Measurements from ENCODE around the gene SND1. TPM values are rescaled to one million over a fixed set of nuclear protein-coding genes. Genes with fewer than 3 reads are reported as not detected.

The SND1 gene
- polyA plus RNA-seq, 4 donors, result 142 to 159 (median 148) TPM

DNA sequence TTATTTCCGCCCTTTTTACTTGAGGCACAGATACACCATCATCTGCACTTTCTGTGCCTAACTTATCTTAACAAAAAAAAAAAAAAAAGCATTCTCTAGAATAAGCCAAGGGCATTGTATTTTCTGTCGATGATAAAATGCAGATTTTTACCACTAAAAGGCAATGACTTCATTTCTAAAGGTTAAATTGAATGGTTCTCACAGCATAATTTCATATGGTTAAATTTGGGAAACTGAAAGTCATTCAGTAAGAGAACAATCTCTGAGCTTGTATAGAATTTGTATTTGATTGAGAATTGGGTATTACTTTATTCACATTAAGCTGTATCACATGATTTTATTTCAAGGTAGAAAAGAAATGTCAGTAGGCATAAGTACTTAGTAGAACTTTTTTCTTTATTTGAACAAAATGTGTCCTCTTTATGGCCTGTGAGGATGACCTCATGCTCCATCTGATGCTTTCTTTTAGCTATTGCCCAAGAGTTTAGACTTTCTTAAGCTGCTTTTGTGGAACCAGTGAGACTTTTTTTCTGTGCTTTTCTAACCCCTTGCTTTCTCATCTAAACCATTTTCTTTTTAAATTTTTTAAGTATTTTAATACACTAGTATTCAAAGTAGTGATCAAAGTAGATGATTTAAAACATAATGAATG, 268.9 kb downstream of the SND1 start:
- DNase-seq (ENCODE audit: low read depth in 4 of 4, low spot score in 3 of 4), result no peak

DNA sequence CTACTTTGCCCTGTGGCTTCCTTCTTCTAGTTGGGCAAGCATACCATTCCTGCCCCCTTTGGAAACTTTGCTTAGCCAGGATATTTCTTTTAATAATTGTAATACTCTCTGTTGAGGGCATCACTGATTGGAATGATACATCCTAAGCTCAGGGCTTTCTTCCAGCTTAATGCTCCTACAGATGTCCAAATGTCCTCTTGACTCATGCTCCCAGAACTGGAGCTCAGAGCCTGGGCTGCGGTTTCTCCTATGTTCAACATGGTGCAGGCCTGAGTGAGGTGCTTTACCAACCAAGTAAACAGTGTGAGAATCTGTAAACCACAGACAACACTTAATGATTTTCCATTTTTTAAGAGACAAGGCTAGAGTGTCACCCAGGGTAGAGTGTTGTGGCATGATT, 270.7 kb downstream of the SND1 start:
- DNase-seq (ENCODE audit: low read depth in 4 of 4, low spot score in 3 of 4), result no peak

DNA sequence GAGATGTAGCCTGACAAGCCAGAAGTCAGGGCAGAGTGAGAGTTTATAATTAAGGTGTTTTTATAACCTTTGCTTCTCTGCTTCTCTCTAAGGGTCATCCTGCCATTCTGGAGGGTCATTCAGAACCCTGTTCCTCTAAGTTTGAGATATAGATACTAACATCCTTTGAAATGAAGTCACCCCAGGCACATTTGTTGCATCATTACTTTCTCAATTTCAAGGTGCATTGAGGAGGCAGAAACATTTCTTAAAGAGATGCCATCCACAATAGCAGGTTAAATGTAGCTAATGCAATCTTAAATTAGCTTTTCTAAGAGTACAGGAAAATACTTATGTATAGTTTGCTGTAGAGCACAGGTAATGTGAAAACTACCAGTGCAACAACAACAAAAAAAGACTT, 272.9 kb downstream of the SND1 start:
- DNase-seq (ENCODE audit: low read depth in 4 of 4, low spot score in 3 of 4), result no peak

DNA sequence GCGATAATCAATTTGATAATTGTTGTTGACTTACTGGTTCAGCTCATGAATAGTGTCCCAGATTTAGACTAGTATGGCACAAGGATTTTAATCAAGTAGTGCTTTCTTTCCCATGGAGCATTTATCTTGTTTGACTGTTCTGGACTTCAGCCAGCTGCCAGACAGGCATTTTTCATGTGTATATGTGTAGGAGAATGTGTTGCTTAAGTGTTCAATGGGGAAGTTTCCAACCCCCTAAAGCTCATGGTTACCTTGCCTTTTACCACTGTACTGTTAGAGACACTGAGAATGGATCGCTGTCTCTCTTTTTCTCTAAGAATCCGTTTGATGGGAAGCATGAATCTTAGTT, 275.3 kb downstream of the SND1 start:
- peak in 1 of 4 donors; percentile 20 for DNase-seq (ENCODE audit: low read depth in 4 of 4, low spot score in 3 of 4)

DNA sequence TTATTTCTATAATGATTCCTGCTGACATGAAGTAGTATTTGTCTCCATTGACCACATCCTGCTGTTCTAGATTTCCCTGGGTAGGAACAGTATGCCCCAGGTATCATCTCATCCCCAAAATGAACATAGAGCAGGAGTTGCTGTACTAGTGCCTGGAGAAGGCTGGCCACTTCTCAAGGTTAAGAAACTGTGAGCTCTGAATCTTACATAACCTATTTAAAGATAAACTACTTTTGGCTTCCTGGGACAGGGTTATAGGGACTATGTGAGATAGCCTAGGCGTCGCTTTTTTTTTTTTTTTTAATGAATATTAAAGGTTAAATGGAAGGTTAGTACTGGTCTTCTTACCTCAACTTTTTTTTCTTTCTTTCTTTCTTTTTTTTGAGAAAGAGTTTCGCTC, 276.2 kb downstream of the SND1 start:
- DNase-seq (ENCODE audit: low read depth in 4 of 4, low spot score in 3 of 4), result no peak

DNA sequence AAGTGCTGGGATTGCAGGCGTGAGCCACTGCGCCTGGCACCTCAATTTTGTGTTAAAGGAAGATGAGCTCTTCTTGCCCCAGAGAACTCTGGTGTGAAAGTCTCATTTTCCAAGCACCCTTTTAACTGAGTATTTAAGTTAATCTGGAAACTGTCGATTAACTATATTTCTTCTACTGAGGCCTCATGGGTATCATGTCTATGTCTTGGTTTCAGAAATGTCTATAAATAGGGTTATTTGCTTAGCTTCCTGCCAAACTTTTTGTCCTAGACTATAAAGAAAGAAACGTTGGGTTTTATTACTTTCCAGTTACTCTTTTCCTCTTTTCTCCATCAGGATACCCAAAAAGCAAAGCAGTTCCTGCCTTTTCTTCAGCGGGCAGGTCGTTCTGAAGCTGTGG, 276.9 kb downstream of the SND1 start:
- no peak for DNase-seq (ENCODE audit: low read depth in 4 of 4, low spot score in 3 of 4)

DNA sequence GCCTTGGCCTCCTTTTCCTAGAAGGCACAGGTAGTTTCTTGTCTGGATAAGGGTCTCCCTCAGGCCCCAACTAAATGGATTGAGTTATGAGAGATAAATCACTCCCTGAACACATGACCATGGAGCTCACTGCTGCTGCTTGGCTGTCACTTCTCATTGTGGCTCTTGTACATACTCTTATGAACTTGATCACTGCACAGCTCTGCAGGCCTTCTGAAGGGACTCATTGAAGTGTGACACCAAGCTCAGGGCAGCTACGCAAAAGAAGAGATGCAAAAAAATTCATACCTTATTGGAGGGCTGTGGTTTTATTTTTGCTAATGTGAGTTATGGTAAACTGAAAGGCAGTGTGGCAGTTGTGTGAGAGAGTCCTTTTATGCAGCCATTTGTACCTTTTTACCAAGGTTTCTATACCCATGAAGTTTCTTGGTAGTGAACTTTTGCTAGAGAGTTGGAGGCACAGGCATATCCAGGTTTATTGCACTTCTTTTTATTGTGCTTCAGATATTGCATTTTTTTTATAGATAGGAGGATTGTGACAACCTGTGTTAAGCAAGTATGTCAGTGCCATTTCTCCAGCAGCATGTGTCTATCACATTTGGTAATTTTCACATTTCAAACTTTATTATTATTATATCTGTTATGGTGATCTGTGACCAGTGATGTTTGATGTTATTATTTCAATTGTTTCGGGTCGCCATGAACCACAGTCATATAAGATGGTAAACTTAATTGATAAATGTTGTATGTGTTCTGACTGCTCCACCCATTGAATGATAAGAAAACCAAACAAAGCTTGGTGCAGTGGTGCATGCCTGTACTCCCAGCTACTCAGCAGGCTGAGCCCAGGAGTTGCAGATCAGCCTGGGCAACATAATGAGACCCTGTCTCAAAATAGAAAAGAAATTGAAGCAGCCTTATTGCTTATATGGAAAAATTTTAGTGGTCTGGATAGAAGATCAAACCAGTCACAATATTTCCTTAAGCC, 278.6 kb downstream of the SND1 start:
- no peak for DNase-seq (ENCODE audit: low read depth in 4 of 4, low spot score in 3 of 4)

DNA sequence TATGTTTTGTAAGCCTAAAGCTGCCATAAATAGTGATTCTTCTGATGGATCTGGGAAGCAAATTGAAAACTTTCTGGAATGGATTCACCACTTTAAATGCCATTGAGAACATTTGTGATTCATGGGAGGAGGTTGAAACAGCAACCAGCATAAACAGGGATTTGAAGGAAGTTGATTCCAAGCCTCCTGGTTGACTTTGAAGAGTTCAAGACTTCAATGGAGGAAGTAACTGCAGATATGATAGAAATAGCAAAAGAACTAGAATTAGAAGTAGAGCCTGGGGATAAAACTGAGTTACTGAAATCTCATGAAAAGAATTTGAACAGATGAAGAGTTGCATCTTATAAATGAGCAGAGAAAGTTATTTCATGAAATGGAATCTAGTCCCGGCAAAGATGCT, 280.1 kb downstream of the SND1 start:
- no peak for DNase-seq (ENCODE audit: low read depth in 4 of 4, low spot score in 3 of 4)

DNA sequence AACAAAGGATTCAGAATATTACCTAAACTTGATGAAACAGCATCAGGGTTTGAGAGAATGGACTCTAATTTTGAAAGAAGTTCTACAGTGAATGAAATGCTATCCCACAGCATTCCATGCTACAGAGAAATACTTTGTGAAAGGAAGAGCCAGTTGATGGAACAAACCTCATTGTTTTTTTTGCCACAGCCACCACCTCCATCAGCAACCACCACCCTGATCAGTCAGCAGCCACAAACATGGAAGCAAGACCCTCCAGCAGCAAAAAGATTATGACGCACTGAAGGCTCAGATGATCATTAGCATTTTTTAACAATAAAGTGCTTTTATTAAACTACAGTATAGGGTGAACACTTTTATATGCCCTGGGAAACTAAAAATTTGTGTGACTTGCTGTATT, 280.5 kb downstream of the SND1 start:
- DNase-seq (ENCODE audit: low read depth in 4 of 4, low spot score in 3 of 4), result no peak

DNA sequence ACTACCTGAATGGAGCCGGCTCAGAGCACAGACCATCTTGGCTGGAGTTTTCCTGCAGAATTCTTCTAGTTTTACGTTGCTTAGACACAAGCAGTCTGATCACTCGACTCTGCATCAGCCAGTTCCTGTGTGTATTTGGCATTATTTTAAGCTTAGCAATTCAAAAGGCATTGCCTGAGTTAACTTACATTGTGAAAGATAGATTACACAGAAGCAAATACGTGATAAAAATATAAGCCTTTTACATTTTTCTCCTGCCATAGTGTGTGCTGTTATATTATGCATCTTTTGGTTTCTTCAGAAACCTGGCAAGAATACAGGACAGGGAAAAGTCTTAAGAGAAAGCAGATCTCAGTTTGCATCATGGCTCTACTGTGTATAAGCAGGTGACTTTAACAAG, 281.2 kb downstream of the SND1 start:
- DNase-seq (ENCODE audit: low read depth in 4 of 4, low spot score in 3 of 4), result no peak

DNA sequence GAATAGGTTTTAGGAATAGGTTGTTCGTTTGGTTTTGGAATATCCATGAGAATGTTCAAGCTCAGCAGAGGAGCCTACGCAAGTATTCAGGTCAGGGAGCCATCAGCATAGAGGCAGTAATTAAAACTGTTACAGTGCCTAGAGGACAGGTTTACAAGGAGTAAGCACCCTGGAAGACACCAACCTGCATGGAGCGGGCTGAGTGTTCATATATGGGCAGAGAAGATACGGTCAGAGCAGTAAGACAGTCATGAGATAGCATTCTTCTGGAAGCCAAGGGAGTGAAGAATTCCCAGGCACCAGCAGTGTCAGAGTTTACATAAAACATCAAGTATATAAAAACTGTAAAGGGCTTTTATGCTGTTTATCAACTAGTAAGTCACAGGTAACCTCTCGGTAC, 282.7 kb downstream of the SND1 start:
- no peak for DNase-seq (ENCODE audit: low read depth in 4 of 4, low spot score in 3 of 4)

DNA sequence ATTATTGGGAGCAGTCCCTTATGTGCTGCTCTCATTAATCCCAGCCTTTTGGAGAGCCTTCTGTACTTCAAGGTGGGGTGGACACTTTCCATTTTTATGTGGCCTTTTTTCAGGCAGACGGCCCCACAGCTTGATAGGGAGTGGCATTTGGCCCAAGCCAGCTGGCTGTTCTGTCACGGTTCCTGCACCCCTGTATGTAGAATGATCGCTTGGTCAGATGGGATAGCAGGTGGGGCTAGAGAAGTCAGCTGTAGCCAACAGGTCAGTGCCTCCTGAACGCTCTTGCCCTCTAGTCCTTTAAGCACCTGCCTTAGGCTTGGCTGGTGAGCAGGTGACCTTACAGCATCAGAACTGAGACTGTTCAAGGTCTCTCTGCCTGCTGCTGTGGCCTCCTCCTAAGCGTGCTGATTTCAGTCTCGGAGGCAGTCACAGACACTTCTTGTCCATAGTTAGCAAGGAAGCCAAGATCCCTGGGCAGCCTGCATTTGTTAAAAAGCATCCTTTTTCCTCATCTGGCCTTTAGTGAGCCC, 283.9 kb downstream of the SND1 start:
- DNase-seq (ENCODE audit: low read depth in 4 of 4, low spot score in 3 of 4), result peak in 1 of 4 donors; percentile 13

DNA sequence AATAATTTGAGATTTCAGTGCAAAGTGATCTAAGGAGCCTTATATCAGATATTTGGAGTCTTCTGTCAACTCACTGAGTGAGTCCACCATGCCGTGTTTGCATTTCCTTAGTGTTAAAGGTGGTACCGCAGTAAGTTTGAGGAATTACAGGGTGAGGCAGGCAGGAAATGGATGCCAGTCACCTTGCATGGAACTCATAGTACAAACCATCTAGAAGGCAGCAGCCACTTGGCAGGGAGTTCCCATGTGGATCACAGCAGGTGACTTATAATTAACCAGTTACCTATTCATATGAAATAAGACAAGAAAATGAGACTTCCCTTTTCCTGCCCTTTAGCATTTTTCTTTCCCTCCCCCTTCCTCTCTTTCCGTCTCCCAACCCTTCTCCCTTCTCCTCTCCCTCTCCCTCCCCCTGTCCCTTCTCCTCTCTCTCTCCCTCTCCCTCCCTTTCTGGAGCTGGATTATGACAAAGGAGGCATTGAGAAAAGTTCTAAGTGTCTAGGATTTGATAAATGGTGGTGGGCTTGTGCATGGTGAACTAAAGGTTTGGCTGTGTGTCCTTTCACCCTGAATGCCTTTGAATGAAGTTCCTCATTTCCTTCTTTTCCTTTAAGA, 285.2 kb downstream of the SND1 start:
- DNase-seq (ENCODE audit: low read depth in 4 of 4, low spot score in 3 of 4), result no peak

DNA sequence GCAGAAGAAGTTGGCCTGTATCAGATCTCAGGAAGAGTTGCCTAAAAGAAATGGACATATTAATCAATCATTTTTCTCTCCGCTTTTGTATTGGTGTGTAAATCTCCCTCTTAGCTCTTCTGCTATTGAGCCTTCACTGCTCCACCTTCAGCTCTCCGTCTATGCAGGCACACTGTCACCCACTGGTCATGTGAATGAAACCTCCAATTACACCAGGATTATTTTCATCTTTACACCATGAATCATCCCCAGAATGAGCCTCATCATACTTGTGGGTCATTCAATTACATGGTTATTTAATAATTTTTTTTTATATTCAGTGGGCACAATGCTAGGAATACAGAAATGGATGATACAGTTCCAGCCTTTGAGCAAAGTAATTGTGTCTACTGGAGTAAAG, 286.6 kb downstream of the SND1 start:
- DNase-seq (ENCODE audit: low read depth in 4 of 4, low spot score in 3 of 4), result no peak

DNA sequence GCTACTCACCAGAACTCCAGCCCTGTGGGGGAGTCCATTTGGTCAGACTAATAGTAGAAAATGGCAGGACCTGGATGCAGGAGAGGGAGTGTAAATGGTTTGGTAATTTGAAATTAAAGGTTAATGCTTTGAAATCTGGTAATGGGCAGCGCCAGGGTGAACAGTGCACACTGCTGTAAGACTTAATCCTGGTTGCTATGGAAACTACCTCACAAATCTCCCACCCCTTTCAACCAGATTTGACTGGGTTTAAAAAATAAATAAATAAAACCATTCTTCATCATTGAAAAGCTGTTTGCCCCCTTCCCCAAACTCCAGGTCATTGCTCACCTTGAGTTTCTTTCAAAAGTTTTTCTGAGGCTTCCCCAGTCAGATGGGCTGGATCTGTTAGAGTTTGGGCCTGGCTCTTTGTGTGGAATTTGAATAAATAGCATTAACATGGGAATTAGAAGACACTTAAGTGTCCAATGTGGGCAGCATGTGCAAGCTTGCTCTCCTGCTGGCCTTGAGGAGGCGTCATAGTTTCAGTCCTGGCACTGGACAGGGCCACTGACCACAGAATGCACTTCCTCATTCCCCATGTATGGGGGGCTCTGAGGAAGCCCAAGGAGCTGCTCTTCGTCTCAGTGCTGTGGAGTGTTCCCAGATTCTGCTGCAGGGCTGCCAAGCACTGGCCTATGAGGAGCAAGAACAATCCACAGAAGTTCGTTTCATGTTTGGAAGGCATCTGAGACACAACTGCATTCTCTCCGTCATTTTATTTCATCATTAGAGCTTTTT, 288.6 kb downstream of the SND1 start:
- DNase-seq (ENCODE audit: low read depth in 4 of 4, low spot score in 3 of 4), result no peak

DNA sequence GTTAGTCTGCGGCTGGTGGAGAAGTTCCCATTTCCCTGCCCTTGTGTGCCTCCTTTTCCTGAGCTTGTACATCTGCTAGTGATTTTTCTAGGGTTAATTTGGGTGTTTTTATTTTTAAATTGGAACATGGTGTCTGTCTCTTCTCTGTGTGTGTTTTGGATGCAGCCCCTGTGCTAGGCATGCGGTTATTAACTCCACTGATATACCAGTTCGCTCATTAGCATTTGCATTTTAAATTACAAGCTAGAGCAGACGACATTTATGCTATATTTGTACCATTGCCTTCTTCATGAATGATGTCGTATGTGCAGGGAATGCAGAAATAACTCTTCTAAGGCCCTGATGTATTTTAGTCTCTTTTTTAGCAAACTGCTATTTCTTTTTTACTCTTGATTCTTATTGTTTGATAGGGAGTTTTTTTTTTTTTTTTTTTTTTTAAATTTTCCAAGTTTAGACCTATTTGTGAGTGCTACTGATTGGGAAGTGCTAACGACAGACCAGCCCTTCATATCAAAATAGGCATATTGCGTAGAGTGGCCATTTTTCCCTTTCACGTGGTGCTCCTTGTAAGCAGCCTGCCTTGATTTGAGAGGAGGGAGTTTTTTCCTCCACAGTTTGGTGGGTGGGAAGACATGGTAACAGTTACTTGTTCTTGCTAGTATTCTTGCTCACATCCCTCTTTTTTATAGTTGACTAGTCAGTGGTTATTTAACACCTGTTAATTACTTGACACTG, 289.6 kb downstream of the SND1 start:
- no peak for DNase-seq (ENCODE audit: low read depth in 4 of 4, low spot score in 3 of 4)

DNA sequence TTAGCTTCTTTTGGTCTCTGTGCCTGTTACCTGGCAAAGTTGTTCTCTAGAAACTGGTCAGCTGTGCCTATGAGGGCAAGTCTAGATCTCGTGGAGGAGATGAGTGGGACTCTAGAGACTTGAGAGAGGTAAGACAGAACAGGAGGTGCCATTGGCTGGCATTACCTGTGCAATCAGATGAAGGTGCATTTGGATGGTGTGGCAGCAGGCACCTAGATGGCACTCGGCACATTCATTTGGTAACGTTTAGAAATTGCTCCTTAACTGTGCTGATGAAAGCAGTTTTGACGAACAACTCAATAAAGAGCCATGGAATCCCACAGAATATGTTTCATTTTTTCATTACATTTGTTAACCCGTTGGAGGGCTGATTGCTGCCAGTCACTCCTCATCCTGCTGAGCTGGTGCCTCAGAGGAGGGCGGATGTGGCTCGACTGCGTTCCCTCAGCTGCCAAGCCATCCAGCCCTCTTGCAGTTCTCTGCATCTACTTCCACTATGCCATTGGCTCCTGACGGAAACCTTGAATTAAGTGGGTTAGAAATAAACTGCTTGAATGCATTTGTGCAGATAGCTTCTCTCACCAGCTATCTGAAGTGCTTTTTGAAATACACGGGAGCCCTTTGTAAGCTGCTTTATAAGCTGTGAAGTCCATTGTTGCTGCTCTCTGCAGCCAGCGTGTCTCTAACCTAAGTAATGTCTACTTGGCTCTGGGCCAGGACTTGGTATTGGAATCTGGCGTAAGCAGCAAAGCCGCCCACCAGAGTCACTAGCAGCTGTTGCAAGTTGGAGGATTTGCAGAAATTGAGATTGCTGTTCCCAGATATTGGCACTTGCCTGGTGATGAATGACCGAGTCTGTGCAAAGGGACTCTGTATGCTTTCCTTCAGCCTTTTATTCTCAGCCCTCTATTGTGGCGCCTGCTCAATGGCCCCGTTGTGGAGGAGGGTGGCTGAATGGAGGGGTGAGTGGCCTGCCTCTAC, 291.8 kb downstream of the SND1 start:
- DNase-seq (ENCODE audit: low read depth in 4 of 4, low spot score in 3 of 4), result no peak

DNA sequence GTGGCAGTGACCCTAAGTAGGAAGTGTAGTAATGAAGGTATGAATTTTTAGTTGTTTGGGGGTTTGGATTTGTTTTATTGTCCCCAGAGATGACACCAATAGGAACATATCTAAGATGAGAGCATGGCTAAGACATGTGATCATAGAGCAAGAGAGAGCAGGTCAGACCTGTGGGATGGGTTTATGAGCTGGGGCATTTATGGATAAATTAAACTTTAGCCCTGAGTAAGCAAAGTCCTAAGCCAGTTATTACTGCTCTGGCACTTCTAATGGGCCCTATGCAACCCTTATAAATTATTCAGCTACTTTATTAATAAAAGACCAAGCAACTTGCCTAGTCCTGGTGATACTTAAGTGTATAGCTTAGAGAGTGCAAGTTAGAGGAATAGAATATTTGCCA, 294.1 kb downstream of the SND1 start:
- no peak for DNase-seq (ENCODE audit: low read depth in 4 of 4, low spot score in 3 of 4)

DNA sequence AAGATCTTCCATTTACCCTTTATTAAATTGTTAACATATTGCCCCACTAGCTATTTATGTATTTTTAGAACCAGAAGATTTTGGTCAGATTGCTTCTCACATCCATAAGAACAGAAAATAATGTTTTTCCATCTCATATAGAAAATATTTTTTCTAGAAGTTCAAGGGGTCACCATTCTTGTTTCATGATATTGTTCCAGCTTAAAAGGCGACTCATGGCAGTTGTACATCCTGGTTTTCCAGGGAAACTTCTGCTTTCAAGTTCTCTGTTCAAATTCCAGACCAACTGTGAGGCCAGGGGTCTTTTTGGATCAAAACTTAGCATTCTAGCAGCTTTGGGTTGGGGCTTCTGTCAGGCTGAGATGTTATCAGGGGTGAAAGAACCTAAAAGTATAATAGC, 294.9 kb downstream of the SND1 start:
- no peak for DNase-seq (ENCODE audit: low read depth in 4 of 4, low spot score in 3 of 4)

Measured in right renal pelvis (tissue), 4 donors.